H1 (cell line): ENCODE measurements around the gene ARF4. TPM values are rescaled to one million over a fixed set of nuclear protein-coding genes. Genes with fewer than 3 reads are reported as not detected.

Source experiments
- CTCF ChIA-PET: fragments of 300-600 bp; sonication (Branson Sonifier 250); formaldehyde crosslinking; loops from one replicate; lab custom pipeline; 2021; ENCODE audit not compliant: partially characterized antibody; lab: Charles Lee
- POLR2A ChIA-PET: fragments of 300-600 bp; sonication (Branson Sonifier 250); formaldehyde crosslinking; loops from one replicate; lab custom pipeline; 2021; ENCODE audit warnings: inconsistent platforms; ENCODE audit not compliant: partially characterized antibody; lab: Charles Lee
- DNase-seq, 2 experiments: peaks; one replicate each; pipeline versions ENCODE4 v3.0.0 to v3.0.0-alpha.2; 2010 to 2022; ENCODE audit warnings: low spot score in 2 of 2, low read depth in 1 of 2, mixed read lengths in 1 of 2
- FAIRE-seq: peaks from 2 replicates; lab custom pipeline; 2011; peaks lifted over from hg19 to GRCh38; lab: Jason Lieb, UNC
- H2AFZ ChIP-seq: 2 replicates; pipeline ENCODE4 v1.8.1; 2012; ENCODE audit warnings: low read length, inconsistent platforms
- H2AK5ac ChIP-seq: 2 replicates; pipeline ENCODE4 v1.6.1; 2013; ENCODE audit warnings: low read depth, low read length
- H2BK120ac ChIP-seq: replicated peaks from 2 replicates; pipeline ENCODE3; 2013; ENCODE audit warnings: low read depth, low read length, inconsistent platforms
- H2BK12ac ChIP-seq: 2 replicates; pipeline ENCODE4 v1.6.1; 2013; ENCODE audit warnings: low read depth, low read length
- H2BK15ac ChIP-seq: 2 replicates; pipeline ENCODE4 v1.6.1; 2013; ENCODE audit warnings: low read length
- H2BK20ac ChIP-seq: 2 replicates; pipeline ENCODE4 v1.6.1; 2013; ENCODE audit warnings: low read length
- H2BK5ac ChIP-seq: 2 replicates; pipeline ENCODE4 v1.6.1; 2013; ENCODE audit warnings: low read depth, low read length
- H3K14ac ChIP-seq: 2 replicates; pipeline ENCODE4 v1.6.1; 2013; ENCODE audit warnings: inconsistent platforms; ENCODE audit not compliant: insufficient read length
- H3K18ac ChIP-seq: 2 replicates; pipeline ENCODE4 v1.6.1; 2013; ENCODE audit warnings: low read length; ENCODE audit errors: extremely low read depth
- H3K23ac ChIP-seq: 2 replicates; pipeline ENCODE4 v1.6.1; 2013; ENCODE audit warnings: inconsistent platforms; ENCODE audit not compliant: insufficient read length
- H3K23me2 ChIP-seq: 2 replicates; pipeline ENCODE4 v1.6.1; 2013; ENCODE audit warnings: low read depth, low read length
- H3K27ac ChIP-seq: 2 replicates; pipeline ENCODE4 v1.6.1; 2011; ENCODE audit warnings: low read depth, low read length, inconsistent platforms
- H3K27me3 ChIP-seq, 4 experiments: replicated peaks in 1 of 4; 1 replicate in 1 of 4; 2 replicates in 3 of 4; pipeline versions ENCODE4 v1.6.1 to v1.8.1; 2011 to 2013; ENCODE audit warnings: low read length in 3 of 4, mild to moderate bottlenecking in 3 of 4, inconsistent platforms in 2 of 4, mixed read lengths in 2 of 4, moderate library complexity in 1 of 4; ENCODE audit not compliant: control insufficient read depth in 3 of 4, insufficient read depth in 3 of 4; ENCODE audit errors: extremely low read depth in 1 of 4
- H3K36me3 ChIP-seq, 4 experiments: 2 replicates each; pipeline versions ENCODE4 v1.6.1 to v1.8.1; 2011 to 2013; ENCODE audit warnings: mild to moderate bottlenecking in 4 of 4, low read length in 3 of 4, moderate library complexity in 2 of 4, control low read depth in 1 of 4, inconsistent platforms in 1 of 4; ENCODE audit not compliant: insufficient read depth in 4 of 4, control insufficient read depth in 2 of 4
- H3K4ac ChIP-seq: replicated peaks from 2 replicates; pipeline ENCODE3; 2013; ENCODE audit warnings: low read length, low read depth, mixed read lengths, inconsistent platforms; ENCODE audit not compliant: insufficient read length
- H3K4me1 ChIP-seq, 4 experiments: replicated peaks in 1 of 4; 1 replicate in 1 of 4; 2 replicates in 3 of 4; pipeline versions ENCODE4 v1.6.1 to v1.8.1; 2011 to 2013; ENCODE audit warnings: low read length in 3 of 4, inconsistent platforms in 2 of 4, mixed read lengths in 1 of 4; ENCODE audit not compliant: insufficient read depth in 4 of 4, control insufficient read depth in 3 of 4
- H3K4me2 ChIP-seq, 2 experiments: 2 replicates each; pipeline versions ENCODE4 v1.6.1 to v1.8.1; 2011 to 2013; ENCODE audit warnings: low read depth in 2 of 2, low read length in 2 of 2, control low read depth in 1 of 2, inconsistent platforms in 1 of 2, mild to moderate bottlenecking in 1 of 2; ENCODE audit not compliant: insufficient read depth in 1 of 2
- H3K4me3 ChIP-seq, 4 experiments: fragments of 200-600, 300-600 bp in 1 of 4; sonication (generic), shearing (Covaris generic), sonication (Bioruptor Twin) in 1 of 4; 2 replicates each; pipeline versions ENCODE4 v1.5.1 to v1.8.1; 2011 to 2016; ENCODE audit warnings: low read length in 4 of 4, low read depth in 3 of 4, control low read depth in 2 of 4, inconsistent platforms in 2 of 4, mild to moderate bottlenecking in 2 of 4, mixed read lengths in 1 of 4, moderate library complexity in 1 of 4; ENCODE audit not compliant: insufficient read depth in 2 of 4; ENCODE audit errors: extremely low read depth in 1 of 4
- H3K56ac ChIP-seq: replicated peaks from 2 replicates; pipeline ENCODE3; 2013; ENCODE audit warnings: low read depth, mild to moderate bottlenecking, mixed read lengths, low read length, inconsistent platforms; ENCODE audit not compliant: insufficient read length
- H3K79me1 ChIP-seq: 2 replicates; pipeline ENCODE4 v1.6.1; 2013; ENCODE audit warnings: low read depth, low read length, control low read depth
- H3K79me2 ChIP-seq, 2 experiments: 2 replicates each; pipeline versions ENCODE4 v1.6.1 to v1.8.1; 2012 to 2013; ENCODE audit warnings: low read length in 2 of 2, mild to moderate bottlenecking in 2 of 2, inconsistent platforms in 1 of 2; ENCODE audit not compliant: insufficient read depth in 2 of 2, control insufficient read depth in 1 of 2
- H3K9ac ChIP-seq, 4 experiments: replicated peaks in 1 of 4; 1 replicate in 1 of 4; 2 replicates in 3 of 4; pipeline versions ENCODE4 v1.6.1 to v1.8.1; 2011 to 2013; ENCODE audit warnings: low read depth in 3 of 4, low read length in 3 of 4, control low read depth in 2 of 4, mild to moderate bottlenecking in 2 of 4, moderate library complexity in 2 of 4, inconsistent platforms in 1 of 4; ENCODE audit errors: extremely low read depth in 1 of 4
- H3K9me3 ChIP-seq, 2 experiments: 2 replicates each; pipeline versions ENCODE4 v1.6.1 to v1.8.1; 2012 to 2013; ENCODE audit warnings: mild to moderate bottlenecking in 2 of 2, moderate library complexity in 2 of 2, control low read depth in 1 of 2, inconsistent platforms in 1 of 2, low read depth in 1 of 2, low read length in 1 of 2, mixed read lengths in 1 of 2; ENCODE audit not compliant: insufficient read depth in 2 of 2
- H4K20me1 ChIP-seq, 2 experiments: replicated peaks in 1 of 2; 2 replicates each; pipeline versions ENCODE3 to v1.8.1; 2011 to 2013; ENCODE audit warnings: inconsistent platforms in 2 of 2, low read length in 2 of 2, mild to moderate bottlenecking in 1 of 2; ENCODE audit not compliant: insufficient read depth in 2 of 2, control insufficient read depth in 1 of 2
- H4K5ac ChIP-seq: 2 replicates; pipeline ENCODE4 v1.6.1; 2013; ENCODE audit warnings: low read length, low read depth, mixed read lengths, inconsistent platforms; ENCODE audit not compliant: insufficient read length
- H4K8ac ChIP-seq: 2 replicates; pipeline ENCODE4 v1.8.0; 2013; ENCODE audit warnings: mild to moderate bottlenecking, moderate library complexity, low read length, inconsistent platforms; ENCODE audit not compliant: insufficient read depth; ENCODE audit errors: extremely low read depth
- H4K91ac ChIP-seq: replicated peaks from 2 replicates; pipeline ENCODE3; 2013; ENCODE audit warnings: low read length, mixed read lengths, inconsistent platforms; ENCODE audit not compliant: insufficient read length
- CHD1 ChIP-seq: IDR thresholded peaks from 2 replicates; pipeline ENCODE4 v1.6.1; 2012; ENCODE audit warnings: low read depth, low read length, improper control_type of control experiment
- CTCF ChIP-seq, 3 experiments: IDR thresholded peaks; 1 replicate in 2 of 3; 2 replicates in 1 of 3; pipeline versions ENCODE4 v1.5.1 to v1.6.1; 2011; ENCODE audit warnings: low read length in 3 of 3, mild to moderate bottlenecking in 3 of 3, inconsistent platforms in 2 of 3, low read depth in 1 of 3, moderate library complexity in 1 of 3; ENCODE audit not compliant: insufficient read depth in 1 of 3; ENCODE audit errors: control extremely low read depth in 1 of 3
- SAP30 ChIP-seq: fragments of 300-600 bp; sonication (generic); IDR thresholded peaks from 2 replicates; pipeline ENCODE4 v1.7.1; 2012; ENCODE audit warnings: low read length, moderate library complexity, mild to moderate bottlenecking, inconsistent platforms; ENCODE audit not compliant: insufficient read depth, insufficient replicate concordance
- SIRT6 ChIP-seq: IDR thresholded peaks from one replicate; pipeline ENCODE4 v1.7.1; 2012; ENCODE audit warnings: low read length, inconsistent platforms
- SIX5 ChIP-seq: IDR thresholded peaks from 2 replicates; pipeline ENCODE4 v1.6.1; 2011; ENCODE audit warnings: mild to moderate bottlenecking, low read depth, low read length
- SP1 ChIP-seq: IDR thresholded peaks from 2 replicates; pipeline ENCODE4 v1.6.1; 2011; ENCODE audit warnings: low read depth, low read length
- SP2 ChIP-seq: IDR thresholded peaks from 2 replicates; pipeline ENCODE4 v1.6.1; 2012; ENCODE audit warnings: mild to moderate bottlenecking, low read length, inconsistent platforms
- SP4 ChIP-seq: IDR thresholded peaks from 2 replicates; pipeline ENCODE4 v1.6.1; 2012; ENCODE audit warnings: low read length, inconsistent platforms
- USF2 ChIP-seq: IDR thresholded peaks from 2 replicates; pipeline ENCODE4 v1.6.1; 2011; ENCODE audit warnings: low read length, improper control_type of control experiment
- WGBS, 2 experiments: shearing (Covaris generic) in 1 of 2; methylation state at CpG; one replicate each; pipeline versions ENCODE4 v1.1.6 to v1.1.7; 2013 to 2015; ENCODE audit warnings: low lambda C conversion rate in 2 of 2, mixed read lengths in 2 of 2, inconsistent platforms in 1 of 2, low coverage in 1 of 2, missing lambda C conversion rate in 1 of 2; ENCODE audit not compliant: insufficient replicate concordance in 2 of 2, insufficient coverage in 1 of 2, insufficient read length in 1 of 2; ENCODE audit errors: extremely low coverage in 1 of 2, missing lambda C conversion rate in 1 of 2; 5-methylcytosine and 5-hydroxymethylcytosine counted together
- polyA plus RNA-seq, 7 experiments: library from polyadenylated mRNA; depleted of rRNA in 3 of 7; stranded (reverse) in 5 of 7; unstranded in 2 of 7; fragments of >200 nt in 5 of 7; fragments of 200-250 nt in 2 of 7; gene quantifications; 1 replicate in 5 of 7; 2 replicates in 1 of 7; 4 replicates in 1 of 7; pipeline versions ENCODE4 v1.2.1 to v1.2.3, GENCODE V29; 2011 to 2013; ENCODE audit warnings: missing spikeins in 2 of 7, mixed read lengths in 2 of 7
- total RNA-seq: library from RNA; stranded (reverse); fragmentation: NEBNext Ultra II Directional; extraction: Animal tissue kit (Norgen Biotek cat#: 25700); gene quantifications from 2 replicates; pipeline ENCODE4 v1.2.1, GENCODE V29; 2021
- TF ChIP-seq, protein P1 (sequence below): IDR thresholded peaks from 2 replicates; pipeline ENCODE4 v1.6.1; 2012; ENCODE audit warnings: inconsistent platforms

Gene ARF4
- total and polyA plus RNA-seq, 2 of the 8 experiments (the other 6 are each of a cell fraction or from before 2014, with no cell fraction given), result 138 to 165 TPM

DNA sequence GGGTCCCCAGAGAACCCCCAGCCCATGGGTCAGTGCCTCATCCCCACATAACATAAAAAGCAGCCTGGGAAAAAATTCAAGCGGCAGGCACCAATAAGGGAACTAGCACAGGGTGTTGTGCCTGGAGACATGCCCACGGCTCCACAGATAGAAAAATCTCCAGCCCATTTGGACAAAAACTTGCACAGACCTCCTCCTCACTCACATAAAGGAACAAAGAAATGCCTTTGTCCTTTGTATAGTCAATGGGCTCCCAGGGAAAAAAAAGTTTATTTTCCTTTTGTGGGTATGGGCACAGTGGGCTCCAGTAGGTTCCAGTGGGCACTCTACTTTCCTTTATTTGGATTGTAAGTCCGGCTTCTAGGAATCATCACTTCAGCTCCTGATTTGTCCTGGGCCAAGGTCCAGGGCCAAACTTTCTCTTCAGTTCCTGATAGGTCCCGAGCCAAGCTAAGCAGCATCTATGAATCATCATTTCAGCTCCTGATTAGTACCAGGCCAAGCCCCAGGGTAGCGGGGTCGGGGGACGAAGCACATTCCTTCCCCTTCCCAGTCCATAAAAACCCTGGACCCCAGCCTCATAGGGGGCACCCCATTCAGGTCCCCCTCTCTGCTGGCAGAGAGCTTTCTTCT, 51.4 kb downstream of the ARF4 start:
- Histone ChIP-seq H3K4me3 (no peak overlapping the region), H3K23me2 (no peaks in the 10 kb centered on the region), H2AFZ (no peak overlapping the region), H3K23ac (no peak overlapping the region), H2BK15ac (no peak overlapping the region), H3K4ac (no peak overlapping the region), H2BK20ac (no peak overlapping the region), H2BK120ac (no peak overlapping the region), H3K18ac (no peak overlapping the region), H3K79me2 (no peaks in the 10 kb centered on the region), H3K9me3 (no peaks in the 10 kb centered on the region), H3K4me1 (peaks cover 0 to 3% (median 1%) of the 10 kb centered on the region in 4 experiments; a peak in 1 of 7 replicates), H3K27me3 (no peaks in the 10 kb centered on the region), H2AK5ac (no peak overlapping the region), H4K91ac (no peak overlapping the region), H2BK12ac (no peak overlapping the region), H3K27ac (no peak overlapping the region; the same call in 1 of the 2 replicates), H3K56ac (no peak overlapping the region), H3K79me1 (no peaks in the 10 kb centered on the region), H4K5ac (no peak overlapping the region), H4K20me1 (no peaks in the 10 kb centered on the region), H3K9ac (no peak overlapping the region), H3K4me2 (no peak overlapping the region), H2BK5ac (no peak overlapping the region), H3K14ac (no peak overlapping the region), H3K36me3 (no peaks in the 10 kb centered on the region), H4K8ac (no peak overlapping the region)
- ChIA-PET POLR2A (interaction anchor here (2.2 kb wide), 1 partner anchor 11 kb away, joined by 10 read pairs; the partner anchor contains the start of gene PDE12), CTCF (interaction anchor here (0.8 kb wide), 1 partner anchor 43 kb away, joined by 4 read pairs; no protein-coding TSS in a partner anchor)
- 83% methylated on average over 7 of the region's 7 CpGs; no CpG with 5 or more reads in 1 of the 2 experiments for WGBS, 2 experiments
- FAIRE-seq (no peak), DNase-seq (no peak)
- no peak for TF ChIP-seq SAP30
- TF ChIP-seq SIRT6, result no peak
- TF ChIP-seq CTCF (IDR thresholded peaks at IDR 0.05; ENCODE audit: control extremely low read depth in 1 of 3, insufficient read depth in 1 of 3, low read depth in 1 of 3, low read length in 3 of 3), result no peak
- no peak for TF ChIP-seq USF2
- TF ChIP-seq CHD1, result no peak
- TF ChIP-seq SIX5, result no peak
- TF ChIP-seq SP4, result no peak
- TF ChIP-seq SP2, result no peak
- TF ChIP-seq, protein P1, sequence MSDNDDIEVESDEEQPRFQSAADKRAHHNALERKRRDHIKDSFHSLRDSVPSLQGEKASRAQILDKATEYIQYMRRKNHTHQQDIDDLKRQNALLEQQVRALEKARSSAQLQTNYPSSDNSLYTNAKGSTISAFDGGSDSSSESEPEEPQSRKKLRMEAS, result no peak
- no peak for TF ChIP-seq SP1
